Activated CD8-positive, alpha-beta memory T cell treated with anti-CD3 and anti-CD28 coated beads, Interleukin-2, amount 50 U/mL, for 1 hour (primary cell): Measurements from ENCODE around the gene SNCB.

Experiments
- DNase-seq: peaks from one replicate; pipeline ENCODE4 v3.0.0-alpha.2; 2020; ENCODE audit errors: extremely low read depth

The SNCB gene

GRCh38 chr5:176625512-176625911 lies 4.8 kb downstream of the SNCB start:
- no peak for DNase-seq

GRCh38 chr5:176624938-176625337 lies 5.4 kb downstream of the SNCB start:
- no peak for DNase-seq

- no peak for DNase-seq
Measured at GRCh38 chr5:176624142-176624541, 6.2 kb downstream of the SNCB start.

- DNase-seq: no peak
Measured at GRCh38 chr5:176621661-176622079, 8.7 kb downstream of the SNCB start.

GRCh38 chr5:176620333-176620981 lies 9.9 kb downstream of the SNCB start:
- no peak for DNase-seq

- no peak for DNase-seq
Measured at GRCh38 chr5:176619569-176620332, 10.6 kb downstream of the SNCB start.

GRCh38 chr5:176619203-176619568 lies 11.1 kb downstream of the SNCB start:
- DNase-seq: peak; percentile 36

- DNase-seq: no peak
Measured at GRCh38 chr5:176618783-176619182, 11.6 kb downstream of the SNCB start.

GRCh38 chr5:176616511-176616910 lies 13.8 kb downstream of the SNCB start:
- no peak for DNase-seq

GRCh38 chr5:176614805-176615478 lies 15.4 kb downstream of the SNCB start:
- DNase-seq: no peak

- DNase-seq: no peak
Measured at GRCh38 chr5:176612855-176613254, 17.5 kb downstream of the SNCB start.

- DNase-seq: no peak
Measured at GRCh38 chr5:176612008-176612407, 18.3 kb downstream of the SNCB start.

GRCh38 chr5:176611435-176611834 lies 18.9 kb downstream of the SNCB start:
- DNase-seq: no peak

GRCh38 chr5:176610435-176610773 lies 19.9 kb downstream of the SNCB start:
- DNase-seq: no peak

- DNase-seq: no peak
Measured at GRCh38 chr5:176609724-176610434, 20.5 kb downstream of the SNCB start, which contains the start of gene GPRIN1. TSS of gene GPRIN1 (minus strand) at chr5:176610156. CDS start at chr5:176599834, 10,322 bp downstream.

GRCh38 chr5:176608937-176609723 lies 21.2 kb downstream of the SNCB start:
- no peak for DNase-seq

GRCh38 chr5:176608142-176608705 lies 22.1 kb downstream of the SNCB start:
- no peak for DNase-seq

- DNase-seq: no peak
Measured at GRCh38 chr5:176606875-176607274, 23.5 kb downstream of the SNCB start.

- no peak for DNase-seq
Measured at GRCh38 chr5:176606032-176606431, 24.3 kb downstream of the SNCB start.

GRCh38 chr5:176603091-176603490 lies 27.2 kb downstream of the SNCB start:
- DNase-seq: no peak

- DNase-seq: no peak
Measured at GRCh38 chr5:176601901-176602482, 28.3 kb downstream of the SNCB start.
